Common myeloid progenitor, CD34-positive (primary cell): Measurements from ENCODE around the gene TCTA.
"Not testable (repeated sequence)": the region's sequence is repeated elsewhere in the genome, so short reads cannot be mapped to it uniquely, and the experiment has no call there.

ENCODE experiments used
- CTCF ChIA-PET: fragments of 350-600 bp; sonication (Branson Sonifier 250); formaldehyde crosslinking; loops from one replicate; lab custom pipeline; 2021; ENCODE audit warnings: antibody characterized with exemption; lab: Charles Lee
- POLR2A ChIA-PET: fragments of 350-600 bp; sonication (Branson Sonifier 250); formaldehyde crosslinking; loops from one replicate; lab custom pipeline; 2021; ENCODE audit warnings: antibody characterized with exemption; lab: Charles Lee
- DNase-seq, 3 donors: peaks; one replicate each; pipeline versions ENCODE4 v3.0.0 to v3.0.0-alpha.2; 2013
- H3K27ac ChIP-seq, 2 experiments: 1 replicate in 1 of 2; 2 replicates in 1 of 2; pipeline ENCODE4 v1.7.0; 2013; ENCODE audit warnings: inconsistent platforms in 2 of 2, low read length in 2 of 2, mild to moderate bottlenecking in 2 of 2, low read depth in 1 of 2, moderate library complexity in 1 of 2; ENCODE audit not compliant: severe bottlenecking in 2 of 2, insufficient read depth in 1 of 2, poor library complexity in 1 of 2
- H3K27me3 ChIP-seq, 5 experiments: replicated peaks in 2 of 5; 1 replicate in 3 of 5; 2 replicates in 2 of 5; pipeline versions ENCODE4 v1.6.1 to v1.7.0; 2013; ENCODE audit warnings: low read length in 4 of 5, mild to moderate bottlenecking in 2 of 5, moderate library complexity in 2 of 5, inconsistent platforms in 1 of 5; ENCODE audit not compliant: insufficient read depth in 5 of 5, control insufficient read depth in 4 of 5
- H3K36me3 ChIP-seq, 4 experiments: 1 replicate in 2 of 4; 2 replicates in 2 of 4; pipeline versions ENCODE4 v1.6.1 to v1.7.0; 2013; ENCODE audit warnings: low read length in 3 of 4, control low read depth in 1 of 4, mild to moderate bottlenecking in 1 of 4; ENCODE audit not compliant: control insufficient read depth in 4 of 4, insufficient read depth in 4 of 4
- H3K4me1 ChIP-seq, 4 experiments: 1 replicate in 3 of 4; 2 replicates in 1 of 4; pipeline versions ENCODE4 v1.6.1 to v1.7.1; 2013; ENCODE audit warnings: low read length in 3 of 4, mild to moderate bottlenecking in 3 of 4, control low read depth in 1 of 4, inconsistent platforms in 1 of 4, moderate library complexity in 1 of 4; ENCODE audit not compliant: control insufficient read depth in 4 of 4, insufficient read depth in 4 of 4; ENCODE audit errors: control extremely low read depth in 1 of 4
- H3K4me3 ChIP-seq, 7 experiments: 1 replicate in 4 of 7; 2 replicates in 3 of 7; pipeline versions ENCODE4 v1.5.1 to v1.7.0; 2013; ENCODE audit warnings: mild to moderate bottlenecking in 7 of 7, low read length in 6 of 7, moderate library complexity in 6 of 7, inconsistent platforms in 2 of 7, low read depth in 2 of 7, control low read depth in 1 of 7; ENCODE audit not compliant: insufficient read depth in 4 of 7, control insufficient read depth in 1 of 7; ENCODE audit errors: extremely low read depth in 1 of 7
- H3K9me3 ChIP-seq, 5 experiments: 1 replicate in 4 of 5; 2 replicates in 1 of 5; pipeline versions ENCODE4 v1.6.1 to v1.7.1; 2013; ENCODE audit warnings: low read length in 4 of 5, mild to moderate bottlenecking in 2 of 5, inconsistent platforms in 1 of 5, low read depth in 1 of 5, moderate library complexity in 1 of 5; ENCODE audit not compliant: control insufficient read depth in 4 of 5, insufficient read depth in 2 of 5; ENCODE audit errors: control extremely low read depth in 1 of 5
- WGBS: methylation state at CpG from one replicate; pipeline ENCODE4 v1.1.5; 2013; ENCODE audit not compliant: insufficient coverage; 5-methylcytosine and 5-hydroxymethylcytosine counted together

TCTA gene

GRCh38 chr3:49391310-49391709 lies 20.9 kb upstream of the TCTA start:
- not testable (repeated sequence) for H3K9me3 ChIP-seq, H3K4me3 ChIP-seq, H3K27ac ChIP-seq, H3K27me3 ChIP-seq, DNase-seq
- ChIA-PET CTCF (interaction anchor here (1.0 kb wide), 1 partner anchor 58 kb away, joined by 5 read pairs; no protein-coding TSS in a partner anchor), POLR2A (interaction anchor here (0.6 kb wide), 1 partner anchor 209 kb away, joined by 8 read pairs; no protein-coding TSS in a partner anchor)
- Histone ChIP-seq H3K36me3 (peaks cover 4 to 23% (median 19%) of the 10 kb centered on the region in 4 experiments), H3K4me1 (peaks cover 3 to 12% (median 4%) of the 10 kb centered on the region in 4 experiments)
- WGBS = 98% methylated on average over 5 of the region's 10 CpGs

DNA sequence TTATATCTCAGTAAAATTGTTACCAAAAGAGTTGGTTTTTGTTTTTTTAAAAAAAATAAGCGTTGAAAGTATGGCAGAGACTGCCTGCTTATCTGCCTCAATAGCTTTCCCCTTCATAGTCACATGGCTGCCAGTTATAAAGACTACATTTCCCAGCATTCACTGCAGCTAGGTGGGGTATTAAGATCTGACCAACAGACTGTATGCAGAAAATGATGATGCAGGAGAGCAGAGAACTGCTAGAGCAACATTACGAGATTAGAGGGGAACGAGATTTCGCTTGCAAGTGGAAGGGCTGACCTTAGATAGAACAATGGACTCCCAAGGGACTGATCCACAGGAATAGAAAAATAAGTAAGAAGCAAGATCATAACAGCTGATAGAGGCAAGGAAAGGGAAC lies 14.8 kb upstream of the TCTA start:
- Histone ChIP-seq H3K27ac (peak overlapping the region in 1 of 2 experiments; percentile 32), H3K27me3 (no peaks in the 10 kb centered on the region), H3K4me1 (peaks cover 0 to 25% (median 7%) of the 10 kb centered on the region in 4 experiments), H3K9me3 (no peaks in the 10 kb centered on the region), H3K4me3 (no peak overlapping the region), H3K36me3 (peaks cover 5 to 30% (median 17%) of the 10 kb centered on the region in 4 experiments)
- WGBS = 97% methylated on average over 4 of the region's 4 CpGs
- POLR2A ChIA-PET = no interaction called here
- CTCF ChIA-PET = interaction anchor here (1.3 kb wide), 1 partner anchor 18 kb away, joined by 3 read pairs; no protein-coding TSS in a partner anchor
- DNase-seq = peak in 2 of 3 donors; percentile 46 to 68

DNA sequence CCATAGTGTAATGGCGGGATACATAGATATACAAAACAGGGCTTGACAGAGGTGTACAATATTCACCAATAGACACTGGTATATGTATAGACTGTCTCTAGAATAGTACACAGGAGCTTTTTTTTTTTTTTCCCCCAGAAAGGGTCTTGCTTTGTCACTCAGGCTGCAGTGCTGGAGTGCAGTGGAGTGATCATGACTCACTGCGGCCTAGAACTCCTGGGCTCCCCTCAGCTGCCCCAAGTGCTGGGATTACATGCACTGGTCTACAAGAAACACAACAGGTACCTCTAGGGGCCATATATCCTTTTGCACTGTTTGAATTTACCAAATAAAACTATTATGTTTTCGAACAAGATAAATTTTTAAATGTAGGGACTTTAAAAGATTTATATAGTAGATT lies 12.8 kb upstream of the TCTA start:
- Histone ChIP-seq H3K27me3 (no peaks in the 10 kb centered on the region), H3K4me1 (peaks cover 0 to 25% (median 8%) of the 10 kb centered on the region in 4 experiments), H3K36me3 (peaks cover 7 to 30% (median 21%) of the 10 kb centered on the region in 4 experiments), H3K9me3 (no peaks in the 10 kb centered on the region), H3K27ac (no peak overlapping the region), H3K4me3 (no peak overlapping the region)
- ChIA-PET POLR2A (interaction anchor here (0.6 to 0.7 kb wide), 2 partner anchors 39 to 83 kb away, joined by 3 to 5 read pairs; no protein-coding TSS in a partner anchor), CTCF (interaction anchor here (0.8 to 2.0 kb wide), 3 partner anchors 10 to 13 kb away, joined by 3 to 5 read pairs (median 3); no protein-coding TSS in a partner anchor)
- 100% methylated on average over 1 of the region's 3 CpGs for WGBS
- peak in 2 of 3 donors; percentile 42 to 62 for DNase-seq

DNA sequence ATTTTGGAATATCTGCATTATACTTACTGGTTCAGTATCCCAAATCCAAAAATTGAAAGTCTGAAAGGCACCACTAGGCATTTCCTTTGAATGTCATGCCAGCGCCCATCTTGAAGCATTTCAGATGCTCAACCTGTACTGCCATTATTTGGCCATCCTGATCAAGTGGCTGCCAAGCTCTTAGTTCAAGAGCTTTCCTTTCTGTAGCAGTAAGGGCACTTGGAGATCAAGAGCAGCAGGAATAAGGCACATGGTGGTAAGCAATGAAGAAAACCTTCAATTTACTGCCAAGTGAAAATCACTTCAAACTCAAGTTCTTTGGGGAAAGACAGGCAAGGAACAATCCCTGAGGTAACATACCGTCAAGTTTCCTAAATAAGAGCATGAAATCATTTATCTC lies 10.5 kb upstream of the TCTA start:
- H3K27ac ChIP-seq = no peak overlapping the region
- H3K9me3 ChIP-seq = no peaks in the 10 kb centered on the region
- 89% methylated on average over 1 of the region's 2 CpGs for WGBS
- no peaks in the 10 kb centered on the region for H3K27me3 ChIP-seq
- H3K4me1 ChIP-seq = peaks cover 0 to 19% (median 15%) of the 10 kb centered on the region in 4 experiments
- no peak overlapping the region for H3K4me3 ChIP-seq
- no peak for DNase-seq
- ChIA-PET POLR2A (no interaction called here), CTCF (interaction anchor here (1.0 to 1.1 kb wide), 2 partner anchors 22 to 79 kb away, joined by 3 to 4 read pairs; no protein-coding TSS in a partner anchor)
- H3K36me3 ChIP-seq = peaks cover 2 to 18% (median 13%) of the 10 kb centered on the region in 4 experiments

- H3K36me3 ChIP-seq = peaks cover 2 to 17% (median 11%) of the 10 kb centered on the region in 4 experiments
- H3K4me3 ChIP-seq = no peak overlapping the region
- no peaks in the 10 kb centered on the region for H3K9me3 ChIP-seq
- POLR2A ChIA-PET = interaction anchor here (0.8 kb wide), 1 partner anchor 15 kb away, joined by 3 read pairs; no protein-coding TSS in a partner anchor
- H3K27ac ChIP-seq = no peak overlapping the region
- CTCF ChIA-PET = interaction anchor here (0.7 to 1.2 kb wide), 6 partner anchors 12 to 165 kb away, joined by 3 to 5 read pairs (median 3); no protein-coding TSS in a partner anchor
- H3K4me1 ChIP-seq = peaks cover 0 to 36% (median 26%) of the 10 kb centered on the region in 4 experiments
- H3K27me3 ChIP-seq = no peaks in the 10 kb centered on the region
- 100% methylated on average over 1 of the region's 5 CpGs for WGBS
- DNase-seq = no peak
These were observed 8.3 kb upstream of the TCTA start for GRCh38 chr3:49403891-49404290.

GRCh38 chr3:49405570-49405969 lies 6.7 kb upstream of the TCTA start:
- 90% methylated on average over 2 of the region's 9 CpGs for WGBS
- H3K4me3 ChIP-seq, H3K27me3 ChIP-seq, DNase-seq, H3K9me3 ChIP-seq: not testable (repeated sequence)
- Histone ChIP-seq H3K4me1 (peaks cover 13 to 48% (median 35%) of the 10 kb centered on the region in 4 experiments), H3K36me3 (peaks cover 2 to 17% (median 11%) of the 10 kb centered on the region in 4 experiments), H3K27ac (peak overlapping the region in 1 of 2 experiments; percentile 46)
- POLR2A ChIA-PET = interaction anchor here (0.6 kb wide), 1 partner anchor 14 kb away, joined by 3 read pairs; no protein-coding TSS in a partner anchor
- CTCF ChIA-PET = interaction anchor here (1.1 kb wide), 1 partner anchor 11 kb away, joined by 3 read pairs; no protein-coding TSS in a partner anchor
